Liver (tissue), 9 donors: ENCODE measurements around the gene CREBBP. TPM values are rescaled to one million over a fixed set of nuclear protein-coding genes. Genes with fewer than 3 reads are reported as not detected.

Experiments used
- DNase-seq: peaks from one replicate; pipeline ENCODE4 v3.0.0-alpha.2; 2017; ENCODE audit warnings: low spot score
- H3K27ac ChIP-seq, 2 donors: one replicate each; pipeline ENCODE4 v1.7.0; 2013; ENCODE audit warnings: inconsistent platforms in 2 of 2, low read length in 2 of 2, control low read depth in 1 of 2, low read depth in 1 of 2, mild to moderate bottlenecking in 1 of 2
- H3K27me3 ChIP-seq, 4 donors: one replicate each; pipeline versions ENCODE4 v1.6.1 to v1.7.0; 2013; ENCODE audit warnings: low read length in 3 of 4, inconsistent platforms in 1 of 4, mild to moderate bottlenecking in 1 of 4, moderate library complexity in 1 of 4; ENCODE audit not compliant: control insufficient read depth in 4 of 4, insufficient read depth in 4 of 4
- H3K36me3 ChIP-seq, 4 donors: one replicate each; pipeline versions ENCODE4 v1.6.1 to v1.7.0; 2013; ENCODE audit warnings: low read length in 3 of 4, mild to moderate bottlenecking in 3 of 4, low read depth in 1 of 4, moderate library complexity in 1 of 4; ENCODE audit not compliant: control insufficient read depth in 4 of 4, insufficient read depth in 3 of 4
- H3K4me1 ChIP-seq, 4 donors: one replicate each; pipeline versions ENCODE4 v1.6.1 to v1.7.0; 2013; ENCODE audit warnings: low read length in 3 of 4, mild to moderate bottlenecking in 3 of 4, moderate library complexity in 1 of 4; ENCODE audit not compliant: control insufficient read depth in 4 of 4, insufficient read depth in 4 of 4
- H3K4me3 ChIP-seq, 3 donors: one replicate each; pipeline versions ENCODE4 v1.6.1 to v1.7.0; 2013; ENCODE audit warnings: low read length in 3 of 3, control low read depth in 1 of 3, low read depth in 1 of 3, mild to moderate bottlenecking in 1 of 3
- H3K9ac ChIP-seq, 2 donors: one replicate each; pipeline ENCODE4 v1.7.0; 2013; ENCODE audit warnings: low read length in 2 of 2, mild to moderate bottlenecking in 2 of 2, moderate library complexity in 2 of 2, control low read depth in 1 of 2, low read depth in 1 of 2
- H3K9me3 ChIP-seq, 4 donors: one replicate each; pipeline versions ENCODE4 v1.6.1 to v1.7.0; 2013; ENCODE audit warnings: low read length in 3 of 4; ENCODE audit not compliant: control insufficient read depth in 4 of 4
- EGR1 ChIP-seq, 2 donors: IDR thresholded peaks; 2 replicates each; pipeline ENCODE4 v1.6.1; 2016 to 2018; ENCODE audit warnings: antibody characterized with exemption in 2 of 2, low read depth in 2 of 2
- FOXA1 ChIP-seq: IDR thresholded peaks from 2 replicates; pipeline ENCODE4 v1.6.1; 2016; ENCODE audit warnings: antibody characterized with exemption
- FOXA2 ChIP-seq: IDR thresholded peaks from 2 replicates; pipeline ENCODE4 v1.6.1; 2016; ENCODE audit warnings: antibody characterized with exemption
- GABPA ChIP-seq, 2 donors: IDR thresholded peaks in 1 of 2; conservative IDR thresholded peaks in 1 of 2; 2 replicates each; pipeline ENCODE4 v1.6.1; 2016; ENCODE audit warnings: antibody characterized with exemption in 2 of 2, mild to moderate bottlenecking in 1 of 2, moderate library complexity in 1 of 2
- HNF4A ChIP-seq, 2 donors: conservative IDR thresholded peaks; 2 replicates each; pipeline ENCODE4 v1.6.1; 2016; ENCODE audit warnings: antibody characterized with exemption in 2 of 2, mild to moderate bottlenecking in 2 of 2
- HNF4G ChIP-seq: IDR thresholded peaks from 2 replicates; pipeline ENCODE4 v1.6.1; 2016; ENCODE audit warnings: antibody characterized with exemption
- NR2F2 ChIP-seq: IDR thresholded peaks from 2 replicates; pipeline ENCODE4 v1.6.1; 2016; ENCODE audit warnings: antibody characterized with exemption
- RAD21 ChIP-seq, 2 donors: IDR thresholded peaks; 2 replicates each; pipeline ENCODE4 v1.6.1; 2016; ENCODE audit warnings: antibody characterized with exemption in 2 of 2, mild to moderate bottlenecking in 2 of 2
- RXRA ChIP-seq, 2 donors: IDR thresholded peaks; 2 replicates each; pipeline ENCODE4 v1.6.1; 2017 to 2018; ENCODE audit warnings: antibody characterized with exemption in 2 of 2, mild to moderate bottlenecking in 1 of 2
- SP1 ChIP-seq: IDR thresholded peaks from 2 replicates; pipeline ENCODE4 v1.6.1; 2018; ENCODE audit warnings: antibody characterized with exemption, mild to moderate bottlenecking
- TAF1 ChIP-seq: conservative IDR thresholded peaks from 2 replicates; pipeline ENCODE4 v1.6.1; 2016; ENCODE audit warnings: antibody characterized with exemption, mild to moderate bottlenecking
- YY1 ChIP-seq: IDR thresholded peaks from 2 replicates; pipeline ENCODE4 v1.6.1; 2016; ENCODE audit warnings: antibody characterized with exemption, mild to moderate bottlenecking
- WGBS: extraction: QIAGEN DNeasy Blood & Tissue Kit; methylation state at CpG from one replicate; pipeline ENCODE4 v1.1.7; 2013; 5-methylcytosine and 5-hydroxymethylcytosine counted together
- polyA plus RNA-seq, 2 donors: library from polyadenylated mRNA; stranded (reverse) in 1 of 2; unstranded in 1 of 2; fragments of 200-250 nt in 1 of 2; fragments of >200 nt in 1 of 2; fragmentation: Nextera tagmentation in 1 of 2; extraction: Ambion mirVana in 1 of 2; gene quantifications; one replicate each; pipeline versions ENCODE4 v1.2.1 to v1.2.3, GENCODE V29; 2013 to 2015
- total RNA-seq, 2 donors: library from RNA; depleted of rRNA; stranded (reverse); fragments of >200 nt; gene quantifications; one replicate each; pipeline ENCODE4 v1.2.3, GENCODE V29; 2014
- TF ChIP-seq, protein P1 (sequence below): IDR thresholded peaks from 2 replicates; pipeline ENCODE4 v1.6.1; 2016; ENCODE audit warnings: antibody characterized with exemption, mild to moderate bottlenecking
- TF ChIP-seq, protein P2 (sequence below): IDR thresholded peaks from 2 replicates; pipeline ENCODE4 v1.6.1; 2016; ENCODE audit warnings: antibody characterized with exemption
- TF ChIP-seq, protein P3 (sequence below): IDR thresholded peaks from 2 replicates; pipeline ENCODE4 v1.6.1; 2016; ENCODE audit warnings: antibody characterized with exemption
- donor health status: healthy.
- donor health status: healthy.
- donor health status: healthy.
- donor health status: healthy.
- donor health status: healthy.

The CREBBP gene
- total and polyA plus RNA-seq, 4 donors: 7.0 to 25.8 (median 19.5) TPM

DNA sequence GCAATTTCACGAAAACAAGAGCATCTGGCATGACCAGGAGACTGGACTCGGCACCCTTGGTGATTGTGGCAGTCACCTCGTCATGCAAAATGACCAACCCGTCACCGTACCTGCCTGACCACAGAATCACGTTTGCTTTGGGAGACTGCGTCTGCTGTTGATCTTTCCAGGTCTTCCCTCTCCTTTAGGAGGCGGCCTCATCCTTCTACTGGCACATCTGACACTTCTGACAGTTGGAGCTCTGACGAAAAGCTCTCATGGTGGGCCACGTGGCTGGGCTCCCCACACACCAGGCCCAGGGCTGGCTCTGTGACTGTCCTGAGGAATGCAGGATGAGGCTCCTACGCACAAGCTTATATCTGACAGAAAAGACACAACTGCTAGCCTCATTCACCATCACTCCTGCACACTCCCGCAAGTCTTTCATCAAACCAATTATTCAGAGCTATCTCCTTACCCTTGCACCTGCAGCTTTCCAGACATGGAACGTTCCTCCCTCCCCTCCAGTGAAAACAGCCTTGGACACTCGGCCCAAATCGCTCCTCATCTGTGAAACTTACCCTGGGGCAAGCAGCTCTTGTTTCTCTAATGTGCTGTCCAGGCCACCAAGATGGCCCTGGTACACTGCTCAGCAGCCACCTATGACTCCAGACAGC is 166.8 kb downstream of the CREBBP start:
- H3K27ac ChIP-seq: no peak overlapping the region
- H3K9me3 ChIP-seq: no peaks in the 10 kb centered on the region
- no peak for DNase-seq
- WGBS: 95% methylated on average over 15 of the region's 15 CpGs
- no peak overlapping the region for H3K4me3 ChIP-seq
- peaks cover 5 to 35% (median 17%) of the 10 kb centered on the region in 4 donors for H3K4me1 ChIP-seq
- no peak overlapping the region for H3K9ac ChIP-seq
- peaks cover 0 to 3% (median 1%) of the 10 kb centered on the region in 4 donors for H3K36me3 ChIP-seq
- TF ChIP-seq GABPA (IDR thresholded peaks at IDR 0.05 in 1 of 2, conservative IDR thresholded peaks at IDR 0.05 in 1 of 2) (no peak), RAD21 (IDR thresholded peaks at IDR 0.05) (no peak), FOXA2 (no peak)
- TF ChIP-seq, protein P1, sequence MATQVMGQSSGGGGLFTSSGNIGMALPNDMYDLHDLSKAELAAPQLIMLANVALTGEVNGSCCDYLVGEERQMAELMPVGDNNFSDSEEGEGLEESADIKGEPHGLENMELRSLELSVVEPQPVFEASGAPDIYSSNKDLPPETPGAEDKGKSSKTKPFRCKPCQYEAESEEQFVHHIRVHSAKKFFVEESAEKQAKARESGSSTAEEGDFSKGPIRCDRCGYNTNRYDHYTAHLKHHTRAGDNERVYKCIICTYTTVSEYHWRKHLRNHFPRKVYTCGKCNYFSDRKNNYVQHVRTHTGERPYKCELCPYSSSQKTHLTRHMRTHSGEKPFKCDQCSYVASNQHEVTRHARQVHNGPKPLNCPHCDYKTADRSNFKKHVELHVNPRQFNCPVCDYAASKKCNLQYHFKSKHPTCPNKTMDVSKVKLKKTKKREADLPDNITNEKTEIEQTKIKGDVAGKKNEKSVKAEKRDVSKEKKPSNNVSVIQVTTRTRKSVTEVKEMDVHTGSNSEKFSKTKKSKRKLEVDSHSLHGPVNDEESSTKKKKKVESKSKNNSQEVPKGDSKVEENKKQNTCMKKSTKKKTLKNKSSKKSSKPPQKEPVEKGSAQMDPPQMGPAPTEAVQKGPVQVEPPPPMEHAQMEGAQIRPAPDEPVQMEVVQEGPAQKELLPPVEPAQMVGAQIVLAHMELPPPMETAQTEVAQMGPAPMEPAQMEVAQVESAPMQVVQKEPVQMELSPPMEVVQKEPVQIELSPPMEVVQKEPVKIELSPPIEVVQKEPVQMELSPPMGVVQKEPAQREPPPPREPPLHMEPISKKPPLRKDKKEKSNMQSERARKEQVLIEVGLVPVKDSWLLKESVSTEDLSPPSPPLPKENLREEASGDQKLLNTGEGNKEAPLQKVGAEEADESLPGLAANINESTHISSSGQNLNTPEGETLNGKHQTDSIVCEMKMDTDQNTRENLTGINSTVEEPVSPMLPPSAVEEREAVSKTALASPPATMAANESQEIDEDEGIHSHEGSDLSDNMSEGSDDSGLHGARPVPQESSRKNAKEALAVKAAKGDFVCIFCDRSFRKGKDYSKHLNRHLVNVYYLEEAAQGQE: no peak
- no peaks in the 10 kb centered on the region for H3K27me3 ChIP-seq

DNA sequence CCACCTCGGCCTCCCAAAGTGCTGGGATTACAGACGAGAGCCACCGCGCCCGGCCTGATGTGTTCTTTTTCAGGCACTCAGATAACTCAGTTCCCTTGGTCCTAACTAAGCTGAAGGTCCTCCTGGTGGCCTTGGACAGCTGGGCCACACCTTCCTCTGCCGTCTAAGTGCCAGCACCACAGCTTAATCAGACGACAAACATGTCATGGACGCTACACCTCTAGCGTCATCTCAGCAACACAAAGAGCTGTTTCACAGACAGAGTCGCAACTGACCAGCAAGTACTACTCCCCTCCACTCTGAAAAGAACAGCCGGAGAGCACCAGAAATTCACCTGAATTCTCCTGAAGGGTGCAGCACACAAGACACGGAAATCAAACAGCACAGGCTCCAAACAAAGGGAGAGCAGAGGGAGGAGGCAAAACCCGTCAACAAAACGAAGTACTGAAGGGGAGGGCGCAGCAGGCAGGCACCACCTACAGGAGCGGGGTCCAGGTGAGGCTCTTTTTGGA is 167.6 kb downstream of the CREBBP start:
- Histone ChIP-seq H3K4me3 (no peak overlapping the region), H3K9ac (no peak overlapping the region), H3K27ac (no peak overlapping the region), H3K9me3 (no peaks in the 10 kb centered on the region), H3K27me3 (no peaks in the 10 kb centered on the region), H3K36me3 (peaks cover 0 to 3% (median 1%) of the 10 kb centered on the region in 4 donors), H3K4me1 (peaks cover 5 to 31% (median 17%) of the 10 kb centered on the region in 4 donors)
- TF ChIP-seq FOXA2 (no peak), FOXA1 (no peak), NR2F2 (no peak), HNF4A (conservative IDR thresholded peaks at IDR 0.05) (no peak), RAD21 (IDR thresholded peaks at IDR 0.05) (no peak), GABPA (IDR thresholded peaks at IDR 0.05 in 1 of 2, conservative IDR thresholded peaks at IDR 0.05 in 1 of 2) (no peak), TAF1 (no peak), YY1 (no peak), RXRA (IDR thresholded peaks at IDR 0.05) (no peak), EGR1 (IDR thresholded peaks at IDR 0.05; ENCODE audit: low read depth in 2 of 2) (no peak), SP1 (no peak), HNF4G (no peak)
- TF ChIP-seq, protein P2, sequence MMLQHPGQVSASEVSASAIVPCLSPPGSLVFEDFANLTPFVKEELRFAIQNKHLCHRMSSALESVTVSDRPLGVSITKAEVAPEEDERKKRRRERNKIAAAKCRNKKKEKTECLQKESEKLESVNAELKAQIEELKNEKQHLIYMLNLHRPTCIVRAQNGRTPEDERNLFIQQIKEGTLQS: no peak
- TF ChIP-seq, protein P1: no peak
- TF ChIP-seq, protein P3, sequence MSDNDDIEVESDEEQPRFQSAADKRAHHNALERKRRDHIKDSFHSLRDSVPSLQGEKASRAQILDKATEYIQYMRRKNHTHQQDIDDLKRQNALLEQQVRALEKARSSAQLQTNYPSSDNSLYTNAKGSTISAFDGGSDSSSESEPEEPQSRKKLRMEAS: no peak
- DNase-seq: no peak
- WGBS: 89% methylated on average over 16 of the region's 16 CpGs
